GM12801 (cell line): ENCODE results near the gene ABR.

Experiments
- CTCF ChIP-seq: IDR thresholded peaks from one replicate; pipeline ENCODE4 v1.5.1; 2011; ENCODE audit warnings: control low read depth; ENCODE audit not compliant: insufficient read length; ENCODE audit errors: extremely low read depth

ABR gene

DNA sequence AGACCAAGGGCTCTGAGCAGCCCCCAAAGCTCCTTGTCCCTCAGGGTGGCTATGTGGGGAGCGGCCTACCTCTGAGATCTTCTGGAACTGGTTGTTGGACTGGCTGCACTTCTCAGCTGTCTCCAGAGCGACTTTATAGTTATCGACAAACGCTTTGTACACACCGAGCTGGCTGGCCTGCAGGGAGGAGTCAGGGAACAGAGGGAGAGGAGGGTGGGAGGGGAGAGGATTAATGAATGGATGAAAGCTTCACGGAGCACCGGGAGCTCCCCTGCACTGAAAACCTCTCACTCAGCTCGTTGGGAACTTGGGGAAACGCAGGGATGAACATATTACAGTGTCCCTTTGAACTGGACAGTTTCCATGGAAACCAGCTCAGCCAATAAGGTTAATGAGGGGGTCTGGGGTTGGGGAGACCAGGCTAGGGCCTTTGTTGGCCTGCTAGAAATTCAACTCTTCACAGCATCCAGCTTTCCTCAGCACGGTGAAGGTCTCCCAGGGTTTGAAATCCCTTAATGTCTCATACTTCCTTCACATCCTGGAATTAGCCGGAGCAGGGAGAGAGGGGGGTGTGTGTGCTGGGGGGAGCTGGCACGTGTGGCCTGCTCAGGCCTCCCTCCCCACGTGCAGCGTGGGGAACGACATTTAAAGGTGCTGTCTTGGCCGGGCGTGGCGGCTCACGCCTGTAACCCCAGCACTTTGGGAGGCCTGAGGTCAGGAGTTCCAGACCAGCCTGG is 96.2 kb downstream of the ABR start:
- TF ChIP-seq CTCF, result no peak

DNA sequence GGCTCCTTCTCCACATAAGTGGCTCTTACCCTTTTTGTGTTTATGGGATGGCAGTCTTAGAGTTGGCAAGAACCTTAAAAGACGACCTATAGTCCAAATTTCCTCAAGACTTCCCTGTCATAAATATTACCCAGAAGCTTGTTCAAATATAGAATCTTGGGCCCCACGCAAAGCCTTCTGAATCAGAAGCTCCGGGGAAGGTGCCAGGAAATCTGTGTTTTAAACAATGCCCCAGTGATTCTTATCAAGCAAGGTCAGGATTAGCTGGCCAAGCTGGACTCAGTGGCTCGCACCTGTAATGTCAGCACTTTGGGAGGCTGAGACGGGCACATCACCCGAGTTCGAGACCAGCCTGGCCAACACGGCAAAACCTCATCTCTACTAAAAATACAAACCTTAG is 97.2 kb downstream of the ABR start:
- TF ChIP-seq CTCF, result no peak

DNA sequence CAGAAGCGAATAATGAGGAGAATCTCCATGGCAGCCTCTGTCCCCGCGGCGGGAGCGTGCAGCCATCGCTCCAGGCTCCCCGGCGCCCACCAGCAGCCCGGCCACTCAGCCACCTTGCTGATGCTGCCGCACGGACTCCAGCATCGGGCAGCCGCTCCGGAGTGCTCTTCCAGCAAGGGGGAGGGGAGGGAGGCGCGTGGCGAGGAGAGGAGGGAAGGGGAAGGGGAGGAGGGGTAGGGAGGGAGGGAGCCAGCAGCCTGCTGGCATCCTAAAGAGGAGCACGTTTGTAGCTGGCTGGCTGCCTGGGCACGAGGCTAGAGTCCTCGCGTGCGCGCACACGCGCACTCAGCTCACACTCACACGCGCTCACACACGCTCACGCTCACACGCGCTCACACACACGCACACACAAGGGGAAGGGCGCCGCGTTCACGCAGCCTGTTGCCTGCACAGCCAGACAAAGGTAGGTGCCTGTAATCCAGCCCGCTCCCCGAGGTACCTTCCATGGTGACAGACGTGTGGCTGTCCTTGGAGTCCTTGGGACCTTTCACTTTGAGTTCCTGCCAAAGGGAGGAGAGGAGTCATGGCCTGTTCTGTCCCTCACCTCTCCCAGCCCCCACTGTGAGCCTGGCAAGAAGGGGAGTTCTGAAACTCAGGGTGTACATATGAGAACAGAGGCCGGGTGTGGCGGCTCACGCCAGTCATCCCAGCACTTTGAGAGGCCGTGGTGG is 100.8 kb downstream of the ABR start:
- TF ChIP-seq CTCF, result no peak

- TF ChIP-seq CTCF, result no peak
Measured at GRCh38 chr17:1077986-1078711, 101.6 kb downstream of the ABR start.

DNA sequence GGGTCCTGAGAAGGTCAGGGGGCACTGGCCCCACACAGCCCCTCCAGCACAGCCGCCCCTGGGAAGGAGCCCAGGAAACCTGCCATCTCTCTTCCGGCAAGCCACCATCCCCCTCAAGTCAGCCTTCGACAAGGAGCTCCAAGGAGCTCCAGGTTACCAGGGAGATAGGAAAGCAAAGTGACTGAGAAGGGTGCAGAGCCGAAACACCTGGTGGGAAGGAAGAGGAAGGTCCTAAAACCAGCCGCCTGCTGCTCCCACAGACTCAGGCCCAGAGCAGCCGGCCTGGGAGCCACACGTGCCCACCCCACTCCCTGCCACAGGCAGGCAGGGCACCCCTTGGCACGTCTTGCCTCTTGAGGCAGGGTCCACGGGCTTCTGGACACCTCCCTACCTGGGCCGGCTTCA is 102.2 kb downstream of the ABR start:
- no peak for TF ChIP-seq CTCF

DNA sequence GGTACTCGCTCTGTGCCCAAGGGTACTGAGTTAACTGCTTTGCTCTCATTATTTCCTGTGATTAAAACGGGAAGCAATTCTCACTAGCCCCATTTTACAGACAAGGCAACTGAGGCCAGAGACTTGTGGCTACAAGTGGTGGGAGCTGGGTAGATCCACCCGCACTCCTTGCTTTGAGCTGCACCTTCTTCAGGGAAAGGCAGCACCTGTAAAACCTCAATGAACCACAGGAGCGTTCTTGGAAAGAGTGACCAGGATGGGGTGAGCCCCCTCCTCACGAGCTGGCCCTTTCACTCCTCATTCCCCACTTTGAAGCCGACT is 102.8 kb downstream of the ABR start:
- no peak for TF ChIP-seq CTCF

- no peak for TF ChIP-seq CTCF
Measured at GRCh38 chr17:1076299-1076981, 103.3 kb downstream of the ABR start.
